GM12872 (cell line): Measurements from ENCODE around the gene IMPACT.

Source experiments
- CTCF ChIP-seq: IDR thresholded peaks from 3 replicates; pipeline ENCODE4 v1.5.1; 2011; ENCODE audit warnings: low read depth, mild to moderate bottlenecking, low read length, moderate library complexity; ENCODE audit not compliant: insufficient read depth

IMPACT gene

GRCh38 chr18:24466771-24467170, 40.3 kb downstream of the IMPACT start:
- TF ChIP-seq CTCF = no peak

GRCh38 chr18:24470022-24470618, 43.6 kb downstream of the IMPACT start:
- no peak for TF ChIP-seq CTCF

- TF ChIP-seq CTCF = no peak
Measured at GRCh38 chr18:24470805-24471204, 44.3 kb downstream of the IMPACT start.

GRCh38 chr18:24472591-24472990, 46.1 kb downstream of the IMPACT start:
- no peak for TF ChIP-seq CTCF

- TF ChIP-seq CTCF = no peak
Measured at GRCh38 chr18:24474406-24474805, 47.9 kb downstream of the IMPACT start.

GRCh38 chr18:24475926-24476589, 49.6 kb downstream of the IMPACT start:
- no peak for TF ChIP-seq CTCF

GRCh38 chr18:24479371-24479770, 52.9 kb downstream of the IMPACT start:
- TF ChIP-seq CTCF = no peak

- no peak for TF ChIP-seq CTCF
Measured at GRCh38 chr18:24482821-24483220, 56.4 kb downstream of the IMPACT start.
